ENCODE data around the gene FN1. TPM values are rescaled to one million over a fixed set of nuclear protein-coding genes. Genes with fewer than 3 reads are reported as not detected.

FN1 gene
- total RNA-seq, 1 experiment from 2014 or later, result 1,570 TPM

GRCh38 chr2:215328066-215328465, 107.8 kb downstream of the FN1 start:
- Histone ChIP-seq H3K27ac (ENCODE audit: low read depth, low read length, poor library complexity, severe bottlenecking) (no peak overlapping the region), H3K36me3 (ENCODE audit: insufficient read depth, low read length, poor library complexity, severe bottlenecking) (peaks cover 81% of the 10 kb centered on the region), H3K9me3 (ENCODE audit: low read depth, low read length, poor library complexity, severe bottlenecking) (no peaks in the 10 kb centered on the region), H3K27me3 (replicated peaks; ENCODE audit: insufficient read depth, low read depth, low read length, poor library complexity) (no peaks in the 10 kb centered on the region), H3K4me1 (ENCODE audit: insufficient read depth, low read length, poor library complexity, severe bottlenecking) (no peaks in the 10 kb centered on the region), H3K4me3 (ENCODE audit: low read depth, low read length, poor library complexity, severe bottlenecking) (no peak overlapping the region)
- no peak for DNase-seq (ENCODE audit: low spot score)
- no TSS peak for BruUV-seq (replicated peaks)
- TF ChIP-seq EZH2 (IDR thresholded peaks at IDR 0.05; ENCODE audit: borderline replicate concordance, low read depth, low read length, poor library complexity, severe bottlenecking) (no peak), CTCF (conservative IDR thresholded peaks at IDR 0.05; ENCODE audit: low read depth, low read length) (no peak)
- CTCF ChIA-PET, result no interaction called here
- POLR2A ChIA-PET (ENCODE audit: low non-redundant PET), result no interaction called here
- intact Hi-C loops (cut with micrococcal nuclease; ENCODE audit: unreplicated experiment), result no loop called here

GRCh38 chr2:215324811-215325210, 111.1 kb downstream of the FN1 start:
- TF ChIP-seq EZH2 (IDR thresholded peaks at IDR 0.05; ENCODE audit: borderline replicate concordance, low read depth, low read length, poor library complexity, severe bottlenecking) (no peak), CTCF (conservative IDR thresholded peaks at IDR 0.05; ENCODE audit: low read depth, low read length) (no peak)
- Histone ChIP-seq H3K4me1 (ENCODE audit: insufficient read depth, low read length, poor library complexity, severe bottlenecking) (no peaks in the 10 kb centered on the region), H3K9me3 (ENCODE audit: low read depth, low read length, poor library complexity, severe bottlenecking) (no peaks in the 10 kb centered on the region), H3K4me3 (ENCODE audit: low read depth, low read length, poor library complexity, severe bottlenecking) (no peak overlapping the region), H3K36me3 (ENCODE audit: insufficient read depth, low read length, poor library complexity, severe bottlenecking) (peaks cover 82% of the 10 kb centered on the region), H3K27ac (ENCODE audit: low read depth, low read length, poor library complexity, severe bottlenecking) (no peak overlapping the region), H3K27me3 (replicated peaks; ENCODE audit: insufficient read depth, low read depth, low read length, poor library complexity) (no peaks in the 10 kb centered on the region)
- POLR2A ChIA-PET (ENCODE audit: low non-redundant PET), result no interaction called here
- no peak for DNase-seq (ENCODE audit: low spot score)
- intact Hi-C loops (cut with micrococcal nuclease; ENCODE audit: unreplicated experiment), result no loop called here
- BruUV-seq (replicated peaks), result no TSS peak
- CTCF ChIA-PET, result no interaction called here

GRCh38 chr2:215320679-215321078, 115.2 kb downstream of the FN1 start:
- Histone ChIP-seq H3K27me3 (replicated peaks; ENCODE audit: insufficient read depth, low read depth, low read length, poor library complexity) (no peaks in the 10 kb centered on the region), H3K36me3 (ENCODE audit: insufficient read depth, low read length, poor library complexity, severe bottlenecking) (peaks cover 69% of the 10 kb centered on the region), H3K4me3 (ENCODE audit: low read depth, low read length, poor library complexity, severe bottlenecking) (no peak overlapping the region), H3K9me3 (ENCODE audit: low read depth, low read length, poor library complexity, severe bottlenecking) (no peaks in the 10 kb centered on the region), H3K4me1 (ENCODE audit: insufficient read depth, low read length, poor library complexity, severe bottlenecking) (no peaks in the 10 kb centered on the region), H3K27ac (ENCODE audit: low read depth, low read length, poor library complexity, severe bottlenecking) (no peak overlapping the region)
- ChIA-PET CTCF (no interaction called here), POLR2A (ENCODE audit: low non-redundant PET) (no interaction called here)
- no TSS peak for BruUV-seq (replicated peaks)
- TF ChIP-seq CTCF (conservative IDR thresholded peaks at IDR 0.05; ENCODE audit: low read depth, low read length) (no peak), EZH2 (IDR thresholded peaks at IDR 0.05; ENCODE audit: borderline replicate concordance, low read depth, low read length, poor library complexity, severe bottlenecking) (no peak)
- intact Hi-C loops (cut with micrococcal nuclease; ENCODE audit: unreplicated experiment), result no loop called here
- DNase-seq (ENCODE audit: low spot score), result no peak
